SK-N-SH treated with all-trans-retinoic acid at 6 μM for 48 hours (cell line): ENCODE results near the gene ACSL6.

Experiments
- ATAC-seq: fragments of 200-7000 bp; cut with Tn5 transposase; 3 replicates; pipeline ENCODE4 v1.9.1; 2020; ENCODE audit warnings: mild to moderate bottlenecking, moderate library complexity
- ARNTL ChIP-seq: fragments of 450-650 bp; formaldehyde crosslinking; IDR thresholded peaks from 2 replicates; pipeline ENCODE4 v1.5.0; 2020; ENCODE audit warnings: low read depth, mild to moderate bottlenecking, moderate library complexity, borderline replicate concordance
- BACH2 ChIP-seq: fragments of 250-450 bp; sonication (Bioruptor Pico); IDR thresholded peaks from 2 replicates; pipeline ENCODE4 v1.9.0; 2021; ENCODE audit warnings: mild to moderate bottlenecking, borderline replicate concordance
- CSDC2 ChIP-seq: fragments of 250-450 bp; sonication (Bioruptor Pico); IDR thresholded peaks from 2 replicates; pipeline ENCODE4 v1.5.0; 2020; ENCODE audit warnings: mild to moderate bottlenecking, moderate library complexity
- GLIS3 ChIP-seq: fragments of 250-450 bp; sonication (Bioruptor Pico); IDR thresholded peaks from 2 replicates; pipeline ENCODE4 v1.5.0; 2020; ENCODE audit warnings: mild to moderate bottlenecking, moderate library complexity
- ISL1 ChIP-seq: fragments of 250-450 bp; sonication (Bioruptor Pico); IDR thresholded peaks from 2 replicates; pipeline ENCODE4 v2.1.2; 2022; ENCODE audit warnings: mild to moderate bottlenecking, moderate library complexity
- OSR1 ChIP-seq: fragments of 250-450 bp; sonication (Bioruptor Pico); IDR thresholded peaks from 2 replicates; pipeline ENCODE4 v1.8.0; 2022; ENCODE audit warnings: moderate library complexity, mild to moderate bottlenecking, inconsistent platforms
- PPARA ChIP-seq: fragments of 250-450 bp; sonication (Bioruptor Pico); IDR thresholded peaks from 2 replicates; pipeline ENCODE4 v1.5.0; 2020; ENCODE audit warnings: mild to moderate bottlenecking, borderline replicate concordance
- RARB ChIP-seq: fragments of 250-450 bp; sonication (Bioruptor Pico); IDR thresholded peaks from 2 replicates; pipeline ENCODE4 v1.8.0; 2021; ENCODE audit warnings: mild to moderate bottlenecking, moderate library complexity
- SNAI2 ChIP-seq: fragments of 250-450 bp; sonication (Bioruptor Pico); IDR thresholded peaks from 2 replicates; pipeline ENCODE4 v1.5.0; 2020; ENCODE audit warnings: mild to moderate bottlenecking, moderate library complexity
- TCF4 ChIP-seq: fragments of 250-450 bp; sonication (Bioruptor Pico); IDR thresholded peaks from 2 replicates; pipeline ENCODE4 v1.8.0; 2021; ENCODE audit warnings: mild to moderate bottlenecking, moderate library complexity, borderline replicate concordance
- TOX ChIP-seq: fragments of 250-450 bp; sonication (Bioruptor Pico); IDR thresholded peaks from 2 replicates; pipeline ENCODE4 v1.8.0; 2021; ENCODE audit warnings: mild to moderate bottlenecking, moderate library complexity, borderline replicate concordance
- ZC3H10 ChIP-seq: fragments of 250-450 bp; sonication (Bioruptor Pico); IDR thresholded peaks from 2 replicates; pipeline ENCODE4 v1.5.1; 2021; ENCODE audit warnings: mild to moderate bottlenecking, moderate library complexity
- ZFP30 ChIP-seq: fragments of 450-650 bp; formaldehyde crosslinking; IDR thresholded peaks from 2 replicates; pipeline ENCODE4 v1.5.0; 2022; ENCODE audit warnings: mild to moderate bottlenecking, moderate library complexity
- ZNF565 ChIP-seq: fragments of 450-650 bp; formaldehyde crosslinking; conservative IDR thresholded peaks from 2 replicates; pipeline ENCODE4 v1.5.0; 2020; ENCODE audit warnings: low read depth, mild to moderate bottlenecking, moderate library complexity
- ZNF70 ChIP-seq: fragments of 450-650 bp; formaldehyde crosslinking; IDR thresholded peaks from 2 replicates; pipeline ENCODE4 v1.5.0; 2020; ENCODE audit warnings: mild to moderate bottlenecking, moderate library complexity
- ZNF8 ChIP-seq: fragments of 450-650 bp; formaldehyde crosslinking; IDR thresholded peaks from 2 replicates; pipeline ENCODE4 v1.5.0; 2020; ENCODE audit warnings: mild to moderate bottlenecking, moderate library complexity
- TF ChIP-seq, protein P1 (sequence below): fragments of 250-450 bp; sonication (Bioruptor Pico); IDR thresholded peaks from 2 replicates; pipeline ENCODE4 v1.5.0; 2020; ENCODE audit warnings: mild to moderate bottlenecking, moderate library complexity
- TF ChIP-seq, protein P2 (sequence below): fragments of 250-450 bp; sonication (Bioruptor Pico); IDR thresholded peaks from 2 replicates; pipeline ENCODE4 v1.8.0; 2021; ENCODE audit warnings: low read depth, mild to moderate bottlenecking, moderate library complexity, borderline replicate concordance
- TF ChIP-seq, protein P3 (sequence below): fragments of 250-450 bp; sonication (Bioruptor Pico); IDR thresholded peaks from 2 replicates; pipeline ENCODE4 v1.5.1; 2020; ENCODE audit warnings: low read depth, mild to moderate bottlenecking, moderate library complexity

Gene ACSL6

DNA sequence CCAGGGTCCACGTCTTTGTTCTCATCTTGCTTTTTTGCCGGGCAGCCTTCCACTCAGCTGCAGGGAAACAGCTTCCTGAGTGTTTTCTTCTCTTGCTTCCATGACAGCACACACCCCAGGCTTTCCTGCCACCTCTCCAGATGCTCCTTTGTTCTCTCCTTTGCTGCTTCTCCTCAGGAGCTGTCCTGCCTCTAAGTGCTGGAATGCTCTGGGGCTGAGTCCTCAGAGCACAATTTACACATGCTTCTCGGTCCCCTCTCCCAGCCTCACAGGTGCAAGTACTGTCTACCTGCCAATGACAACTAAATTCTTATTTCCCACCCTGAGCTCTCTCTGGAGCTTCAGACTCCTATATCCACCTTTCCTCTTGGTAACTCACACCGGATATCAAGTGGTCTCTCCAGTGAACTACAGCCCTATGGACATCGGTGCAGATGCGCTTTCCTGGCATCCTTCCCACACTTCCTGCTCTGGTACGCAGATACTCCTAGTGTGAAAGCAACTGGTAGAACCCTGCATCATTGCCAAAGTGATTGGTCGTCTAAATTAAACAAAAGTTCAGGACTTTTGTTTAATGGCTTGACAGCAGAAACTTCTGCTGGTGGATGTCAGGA, 13.4 kb upstream of the ACSL6 start (continued):
- TF ChIP-seq, protein P1, sequence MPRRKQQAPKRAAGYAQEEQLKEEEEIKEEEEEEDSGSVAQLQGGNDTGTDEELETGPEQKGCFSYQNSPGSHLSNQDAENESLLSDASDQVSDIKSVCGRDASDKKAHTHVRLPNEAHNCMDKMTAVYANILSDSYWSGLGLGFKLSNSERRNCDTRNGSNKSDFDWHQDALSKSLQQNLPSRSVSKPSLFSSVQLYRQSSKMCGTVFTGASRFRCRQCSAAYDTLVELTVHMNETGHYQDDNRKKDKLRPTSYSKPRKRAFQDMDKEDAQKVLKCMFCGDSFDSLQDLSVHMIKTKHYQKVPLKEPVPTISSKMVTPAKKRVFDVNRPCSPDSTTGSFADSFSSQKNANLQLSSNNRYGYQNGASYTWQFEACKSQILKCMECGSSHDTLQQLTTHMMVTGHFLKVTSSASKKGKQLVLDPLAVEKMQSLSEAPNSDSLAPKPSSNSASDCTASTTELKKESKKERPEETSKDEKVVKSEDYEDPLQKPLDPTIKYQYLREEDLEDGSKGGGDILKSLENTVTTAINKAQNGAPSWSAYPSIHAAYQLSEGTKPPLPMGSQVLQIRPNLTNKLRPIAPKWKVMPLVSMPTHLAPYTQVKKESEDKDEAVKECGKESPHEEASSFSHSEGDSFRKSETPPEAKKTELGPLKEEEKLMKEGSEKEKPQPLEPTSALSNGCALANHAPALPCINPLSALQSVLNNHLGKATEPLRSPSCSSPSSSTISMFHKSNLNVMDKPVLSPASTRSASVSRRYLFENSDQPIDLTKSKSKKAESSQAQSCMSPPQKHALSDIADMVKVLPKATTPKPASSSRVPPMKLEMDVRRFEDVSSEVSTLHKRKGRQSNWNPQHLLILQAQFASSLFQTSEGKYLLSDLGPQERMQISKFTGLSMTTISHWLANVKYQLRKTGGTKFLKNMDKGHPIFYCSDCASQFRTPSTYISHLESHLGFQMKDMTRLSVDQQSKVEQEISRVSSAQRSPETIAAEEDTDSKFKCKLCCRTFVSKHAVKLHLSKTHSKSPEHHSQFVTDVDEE (CRISPR knock-in tag): no peak

DNA sequence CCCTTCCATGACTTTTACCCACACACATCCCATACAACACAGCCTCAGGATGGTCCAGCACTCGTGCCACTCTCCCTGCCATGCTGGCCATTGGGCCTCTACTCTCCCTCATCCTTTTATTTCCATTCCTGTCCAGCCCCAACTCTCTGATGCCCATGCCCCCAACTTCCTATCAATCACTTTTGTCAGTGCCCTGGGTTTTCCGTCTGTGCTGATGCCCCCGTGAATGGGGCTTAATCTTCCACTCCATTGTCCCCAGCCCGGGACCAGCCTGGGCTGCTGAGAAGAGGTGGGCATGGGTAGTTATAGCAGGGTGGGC, 12.6 kb upstream of the ACSL6 start:
- no peak for ATAC-seq
- TF ChIP-seq RARB (CRISPR knock-in tag) (no peak), ZFP30 (CRISPR knock-in tag) (no peak), ZC3H10 (no peak), BACH2 (CRISPR knock-in tag) (no peak)

DNA sequence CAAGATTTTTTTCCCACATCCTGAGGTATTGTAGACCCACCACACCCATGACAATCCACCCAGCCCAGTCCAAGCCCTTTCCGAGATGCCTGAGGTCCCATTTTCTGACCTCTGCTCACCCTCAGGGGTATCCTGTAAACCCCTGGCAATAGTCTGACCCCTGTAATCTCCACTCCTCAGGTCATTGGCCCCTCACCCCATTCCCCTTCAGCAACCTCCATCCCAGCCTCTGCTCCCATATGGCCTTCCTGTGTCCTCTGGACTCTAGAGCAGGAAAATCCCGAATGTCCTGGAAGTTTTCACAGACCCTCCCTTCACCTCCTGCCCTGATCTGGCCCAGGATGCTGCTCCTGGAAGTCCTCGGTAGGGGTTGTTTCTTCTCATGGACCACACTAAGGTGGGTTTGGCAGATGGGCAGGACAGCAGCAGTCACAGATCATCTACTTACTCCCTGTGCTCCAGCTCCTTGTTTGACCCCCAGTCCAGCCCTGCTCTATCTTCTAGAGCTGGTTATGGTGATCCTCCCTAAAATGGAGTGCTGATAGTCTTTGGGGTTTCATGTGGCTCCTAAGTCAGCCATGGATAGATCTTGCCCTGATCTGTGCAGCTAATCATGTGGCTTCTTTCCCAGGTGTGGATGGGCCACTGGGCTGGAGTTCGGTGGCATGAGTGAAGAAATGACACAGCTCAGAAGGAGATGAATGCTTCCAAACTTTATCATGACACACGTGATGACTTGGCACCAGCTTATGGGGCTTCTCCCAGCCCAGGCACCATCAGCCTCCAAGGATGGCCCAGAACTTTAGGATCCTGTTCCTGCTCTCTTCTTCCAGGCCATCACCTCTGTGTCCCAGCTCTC, 12.0 kb upstream of the ACSL6 start:
- ATAC-seq: no peak

DNA sequence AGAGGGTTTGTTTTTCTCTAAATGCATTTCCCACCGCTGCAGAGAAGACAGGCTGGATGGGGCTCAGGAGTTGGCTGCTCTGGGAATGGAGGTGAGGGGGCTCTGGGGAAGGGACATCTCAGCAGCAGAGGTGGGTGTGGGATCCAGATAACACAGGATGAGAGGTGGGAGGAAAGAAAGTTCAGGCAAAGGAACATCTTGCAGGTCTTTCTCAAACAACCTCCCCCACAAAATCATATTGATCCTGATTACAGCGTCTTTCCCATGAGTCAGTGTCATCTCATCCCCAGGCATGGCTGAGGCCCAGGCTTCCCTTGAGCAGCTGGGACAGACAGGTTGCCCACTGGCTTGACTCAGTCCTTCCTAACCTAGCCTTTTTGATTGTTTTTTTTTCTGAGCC, 11.3 kb upstream of the ACSL6 start:
- ATAC-seq: no peak
- TF ChIP-seq CSDC2 (no peak), TCF4 (CRISPR knock-in tag) (no peak), ZNF565 (no peak)
- TF ChIP-seq, all 23 proteins: peak for 0

More for the DNA sequence above, 12.0 kb upstream of the ACSL6 start:
- TF ChIP-seq ISL1 (CRISPR knock-in tag): no peak
- TF ChIP-seq ZNF70 (CRISPR knock-in tag): no peak
- TF ChIP-seq, protein P2, sequence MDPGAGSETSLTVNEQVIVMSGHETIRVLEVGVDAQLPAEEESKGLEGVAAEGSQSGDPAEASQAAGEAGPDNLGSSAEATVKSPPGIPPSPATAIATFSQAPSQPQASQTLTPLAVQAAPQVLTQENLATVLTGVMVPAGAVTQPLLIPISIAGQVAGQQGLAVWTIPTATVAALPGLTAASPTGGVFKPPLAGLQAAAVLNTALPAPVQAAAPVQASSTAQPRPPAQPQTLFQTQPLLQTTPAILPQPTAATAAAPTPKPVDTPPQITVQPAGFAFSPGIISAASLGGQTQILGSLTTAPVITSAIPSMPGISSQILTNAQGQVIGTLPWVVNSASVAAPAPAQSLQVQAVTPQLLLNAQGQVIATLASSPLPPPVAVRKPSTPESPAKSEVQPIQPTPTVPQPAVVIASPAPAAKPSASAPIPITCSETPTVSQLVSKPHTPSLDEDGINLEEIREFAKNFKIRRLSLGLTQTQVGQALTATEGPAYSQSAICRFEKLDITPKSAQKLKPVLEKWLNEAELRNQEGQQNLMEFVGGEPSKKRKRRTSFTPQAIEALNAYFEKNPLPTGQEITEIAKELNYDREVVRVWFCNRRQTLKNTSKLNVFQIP: no peak
- no peak for TF ChIP-seq SNAI2 (CRISPR knock-in tag)
- no peak for TF ChIP-seq OSR1 (CRISPR knock-in tag)
- TF ChIP-seq, all 23 proteins: peak for 0

DNA sequence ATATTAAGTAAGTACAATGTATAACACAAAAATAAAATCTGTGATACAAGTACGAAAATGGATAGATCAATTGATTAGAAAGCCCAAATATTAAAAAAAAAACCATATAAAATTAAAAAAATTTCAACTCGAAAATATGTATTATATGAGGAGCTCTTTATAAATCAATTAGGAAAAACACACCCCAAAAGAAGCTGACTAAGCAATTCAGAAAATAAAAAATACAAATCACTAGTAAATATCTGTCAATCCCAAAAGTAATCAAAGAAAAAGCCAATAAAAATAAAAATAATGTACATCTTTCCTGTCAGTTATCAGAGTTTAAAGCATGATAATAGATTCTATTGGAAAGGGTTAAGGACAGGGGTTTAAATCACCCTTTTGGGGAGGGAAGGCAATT, 10.2 kb upstream of the ACSL6 start:
- ATAC-seq: no peak
- TF ChIP-seq GLIS3 (CRISPR knock-in tag): no peak
- no peak for TF ChIP-seq PPARA (CRISPR knock-in tag)
- no peak for TF ChIP-seq TOX (CRISPR knock-in tag)
- no peak for TF ChIP-seq ARNTL (CRISPR knock-in tag)
- TF ChIP-seq TCF4 (CRISPR knock-in tag): no peak
- no peak for TF ChIP-seq ISL1 (CRISPR knock-in tag)
- TF ChIP-seq ZNF8 (CRISPR knock-in tag): no peak

DNA sequence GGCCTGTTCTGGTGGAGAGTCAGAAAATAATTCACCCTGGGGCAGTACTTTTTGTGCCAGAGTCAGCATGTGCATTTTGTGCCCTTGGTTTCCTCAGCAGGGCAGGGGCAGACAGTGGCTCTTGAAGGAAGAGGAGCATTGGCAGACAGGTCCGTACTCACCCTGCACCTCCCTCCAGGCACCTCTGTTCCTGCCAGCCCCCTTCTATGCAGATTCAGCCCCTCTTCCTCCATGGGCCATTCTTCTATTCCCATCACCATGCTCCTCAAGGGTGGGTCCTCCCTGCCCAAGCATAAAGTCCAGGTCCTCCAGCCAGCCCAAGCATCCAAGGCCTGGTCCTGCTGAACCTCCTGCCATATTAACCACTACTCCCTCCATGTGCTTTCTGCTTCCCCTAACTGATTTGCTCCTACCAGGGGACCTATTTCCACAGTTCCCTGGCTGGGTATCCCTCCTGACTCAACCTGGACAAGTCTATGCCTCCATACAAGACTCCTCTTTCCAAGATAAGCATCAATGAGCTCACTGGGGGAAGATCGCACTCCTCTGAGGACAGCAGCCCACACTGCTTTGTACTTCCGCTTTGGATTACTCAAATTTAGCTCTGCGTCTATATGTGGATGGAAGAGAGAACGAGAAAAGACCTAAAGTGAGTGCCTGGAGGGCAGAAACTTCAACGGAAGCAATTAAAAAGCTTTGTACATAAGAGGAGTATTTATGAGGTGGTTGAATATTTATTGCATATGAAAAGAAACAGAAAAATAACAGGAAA, 9.3 kb upstream of the ACSL6 start:
- ATAC-seq: no peak
- TF ChIP-seq GLIS3 (CRISPR knock-in tag) (no peak), OSR1 (CRISPR knock-in tag) (no peak), ZC3H10 (no peak), ZNF565 (no peak), ARNTL (CRISPR knock-in tag) (no peak), ISL1 (CRISPR knock-in tag) (no peak), BACH2 (CRISPR knock-in tag) (no peak)
- TF ChIP-seq, protein P3, sequence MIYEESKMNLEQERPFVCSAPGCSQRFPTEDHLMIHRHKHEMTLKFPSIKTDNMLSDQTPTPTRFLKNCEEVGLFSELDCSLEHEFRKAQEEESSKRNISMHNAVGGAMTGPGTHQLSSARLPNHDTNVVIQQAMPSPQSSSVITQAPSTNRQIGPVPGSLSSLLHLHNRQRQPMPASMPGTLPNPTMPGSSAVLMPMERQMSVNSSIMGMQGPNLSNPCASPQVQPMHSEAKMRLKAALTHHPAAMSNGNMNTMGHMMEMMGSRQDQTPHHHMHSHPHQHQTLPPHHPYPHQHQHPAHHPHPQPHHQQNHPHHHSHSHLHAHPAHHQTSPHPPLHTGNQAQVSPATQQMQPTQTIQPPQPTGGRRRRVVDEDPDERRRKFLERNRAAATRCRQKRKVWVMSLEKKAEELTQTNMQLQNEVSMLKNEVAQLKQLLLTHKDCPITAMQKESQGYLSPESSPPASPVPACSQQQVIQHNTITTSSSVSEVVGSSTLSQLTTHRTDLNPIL (CRISPR knock-in tag): no peak
